ENCODE measurements around the gene F10. TPM values are rescaled to one million over a fixed set of nuclear protein-coding genes. Genes with fewer than 3 reads are reported as not detected.

F10 gene
- total and polyA plus RNA-seq, 12 donors, result 4.4 to 81.8 (median 12.6) TPM

GRCh38 chr13:113153810-113154748, 31.5 kb downstream of the F10 start:
- DNase-seq, result peak; percentile 85 to 90 (median 88)
- Histone ChIP-seq H3K27ac (peak overlapping the region; percentile 82 to 93 (median 85)), H3K4me1 (replicated peaks in 1 of 2) (peaks cover 16 to 24% of the 10 kb centered on the region in 2 donors), H3K4me3 (peak overlapping the region in 2 of 4 donors; percentile 1 to 54), H3K9me3 (replicated peaks in 1 of 3) (no peaks in the 10 kb centered on the region), H3K36me3 (replicated peaks in 1 of 2) (no peaks in the 10 kb centered on the region), H3K27me3 (no peaks in the 10 kb centered on the region)
- WGBS, 4 donors, result 1 to 10% (median 6%) methylated on average over 12 to 41 of the region's 76 CpGs
- intact Hi-C loops (cut with DNase I), result no loop called here
- TF ChIP-seq POLR2A (IDR thresholded peaks at IDR 0.05), result peak; percentile 10 to 75
- TF ChIP-seq, protein P1, sequence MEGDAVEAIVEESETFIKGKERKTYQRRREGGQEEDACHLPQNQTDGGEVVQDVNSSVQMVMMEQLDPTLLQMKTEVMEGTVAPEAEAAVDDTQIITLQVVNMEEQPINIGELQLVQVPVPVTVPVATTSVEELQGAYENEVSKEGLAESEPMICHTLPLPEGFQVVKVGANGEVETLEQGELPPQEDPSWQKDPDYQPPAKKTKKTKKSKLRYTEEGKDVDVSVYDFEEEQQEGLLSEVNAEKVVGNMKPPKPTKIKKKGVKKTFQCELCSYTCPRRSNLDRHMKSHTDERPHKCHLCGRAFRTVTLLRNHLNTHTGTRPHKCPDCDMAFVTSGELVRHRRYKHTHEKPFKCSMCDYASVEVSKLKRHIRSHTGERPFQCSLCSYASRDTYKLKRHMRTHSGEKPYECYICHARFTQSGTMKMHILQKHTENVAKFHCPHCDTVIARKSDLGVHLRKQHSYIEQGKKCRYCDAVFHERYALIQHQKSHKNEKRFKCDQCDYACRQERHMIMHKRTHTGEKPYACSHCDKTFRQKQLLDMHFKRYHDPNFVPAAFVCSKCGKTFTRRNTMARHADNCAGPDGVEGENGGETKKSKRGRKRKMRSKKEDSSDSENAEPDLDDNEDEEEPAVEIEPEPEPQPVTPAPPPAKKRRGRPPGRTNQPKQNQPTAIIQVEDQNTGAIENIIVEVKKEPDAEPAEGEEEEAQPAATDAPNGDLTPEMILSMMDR (IDR thresholded peaks at IDR 0.05), result peak in 1 of 6 experiments; percentile 6

DNA sequence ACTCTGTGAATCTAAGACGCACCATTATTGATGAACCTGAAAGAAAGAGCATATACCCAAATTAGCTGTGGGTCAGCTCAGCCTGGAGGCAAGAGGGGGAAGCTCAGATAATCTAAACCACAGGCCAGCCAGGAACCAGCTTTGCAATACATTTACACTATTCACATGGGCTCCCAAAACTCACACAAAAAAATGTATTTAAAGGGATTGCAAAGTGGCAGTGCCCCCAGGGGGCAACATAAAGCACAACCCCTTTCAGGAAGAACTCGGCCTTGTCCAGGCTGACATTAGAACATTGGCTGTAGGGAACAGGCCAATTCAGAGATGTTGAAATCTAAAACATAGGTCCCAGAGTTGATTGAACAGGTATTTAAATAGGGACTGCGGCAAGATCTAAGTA, 32.6 kb downstream of the F10 start:
- Histone ChIP-seq H3K4me1 (replicated peaks in 1 of 2) (peaks cover 16 to 24% of the 10 kb centered on the region in 2 donors), H3K36me3 (replicated peaks in 1 of 2) (no peaks in the 10 kb centered on the region), H3K9me3 (replicated peaks in 1 of 3) (no peaks in the 10 kb centered on the region), H3K4me3 (no peak overlapping the region), H3K27me3 (no peaks in the 10 kb centered on the region), H3K27ac (no peak overlapping the region)
- 88 to 92% (median 89%) methylated on average over 3 of the region's 3 CpGs for WGBS, 4 donors
- intact Hi-C loops (cut with DNase I), result no loop called here
- TF ChIP-seq, protein P1 (IDR thresholded peaks at IDR 0.05), result no peak
- no peak for TF ChIP-seq POLR2A (IDR thresholded peaks at IDR 0.05)
- peak in 1 of 7 donors; percentile 46 for DNase-seq

DNA sequence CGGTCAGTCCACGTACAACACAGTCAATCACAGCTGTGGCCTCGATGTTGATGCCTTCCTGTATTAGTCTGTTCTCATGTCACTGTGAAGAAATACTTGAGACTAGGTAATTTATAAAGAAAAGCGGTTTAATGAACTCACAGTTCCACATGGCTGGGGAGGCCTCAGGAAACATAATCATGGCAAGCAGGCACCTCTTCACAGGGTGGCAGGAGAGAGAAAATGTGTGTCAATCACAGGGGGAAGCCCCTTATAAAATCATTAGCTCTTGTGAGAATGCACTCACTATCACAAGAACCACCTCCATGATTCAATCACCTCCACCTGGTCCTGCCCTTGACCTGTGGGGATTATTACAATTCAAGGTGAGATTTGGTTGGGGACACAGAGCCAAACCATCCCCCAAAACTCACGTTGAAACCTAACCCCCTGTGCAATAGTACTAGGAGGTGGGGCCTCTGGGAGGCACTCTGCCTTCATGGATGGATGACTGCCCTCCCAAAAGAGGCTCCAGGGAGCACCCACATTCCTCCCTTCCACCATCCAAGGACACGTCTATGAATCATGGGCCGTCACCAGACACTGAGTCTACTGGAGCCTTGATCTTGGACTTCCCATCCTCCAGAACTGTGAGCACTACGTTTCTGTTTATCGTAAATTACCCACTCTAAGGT, 33.5 kb downstream of the F10 start:
- no peaks in the 10 kb centered on the region for H3K27me3 ChIP-seq
- WGBS, 4 donors, result 71 to 82% (median 76%) methylated on average over 9 of the region's 9 CpGs
- DNase-seq, result peak in 2 of 7 donors; percentile 18 to 53
- TF ChIP-seq POLR2A (IDR thresholded peaks at IDR 0.05), result no peak
- TF ChIP-seq, protein P1 (IDR thresholded peaks at IDR 0.05), result no peak
- H3K9me3 ChIP-seq (replicated peaks in 1 of 3), result no peaks in the 10 kb centered on the region
- peaks cover 16 to 24% of the 10 kb centered on the region in 2 donors for H3K4me1 ChIP-seq (replicated peaks in 1 of 2)
- intact Hi-C loops (cut with DNase I), result no loop called here
- H3K27ac ChIP-seq, result no peak overlapping the region
- H3K4me3 ChIP-seq, result no peak overlapping the region
- H3K36me3 ChIP-seq (replicated peaks in 1 of 2), result no peaks in the 10 kb centered on the region

DNA sequence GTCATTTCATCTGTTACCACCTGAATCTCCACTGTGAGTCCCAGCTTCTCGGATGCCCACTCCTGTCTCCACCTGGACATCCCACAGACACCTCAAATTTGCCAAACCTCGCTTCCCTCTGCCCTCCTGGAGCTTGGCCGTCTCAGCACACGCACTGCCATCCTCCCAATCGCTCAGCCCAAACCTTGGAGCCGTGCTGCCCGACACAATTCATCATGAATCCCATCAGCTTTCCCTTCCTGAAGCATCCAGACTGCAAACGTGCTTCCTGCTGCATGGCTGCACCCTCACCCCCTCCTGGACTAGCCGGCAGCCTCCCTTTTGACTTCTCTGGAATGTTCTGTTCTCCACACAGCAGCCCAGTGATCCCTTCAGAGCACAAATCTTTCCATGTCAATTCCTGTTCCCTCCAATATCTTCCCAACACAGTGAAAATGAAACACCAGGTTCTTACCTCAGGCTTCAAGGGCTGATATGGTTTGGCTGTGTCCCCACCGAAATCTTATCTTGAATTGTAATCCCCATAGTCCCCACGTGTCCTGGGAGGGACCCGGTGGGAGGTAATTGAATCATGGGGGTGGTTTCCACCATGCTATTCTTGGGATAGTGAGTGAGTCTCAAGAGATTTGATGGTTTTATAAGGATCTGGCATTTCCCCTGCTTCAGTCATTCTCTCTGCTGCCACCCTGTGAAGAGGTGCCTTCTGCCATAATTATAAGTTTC, 34.8 kb downstream of the F10 start:
- Histone ChIP-seq H3K4me1 (replicated peaks in 1 of 2) (peaks cover 11 to 17% of the 10 kb centered on the region in 2 donors), H3K9me3 (replicated peaks in 1 of 3) (no peaks in the 10 kb centered on the region), H3K4me3 (no peak overlapping the region), H3K36me3 (replicated peaks in 1 of 2) (no peaks in the 10 kb centered on the region), H3K27ac (no peak overlapping the region), H3K27me3 (no peaks in the 10 kb centered on the region)
- WGBS, 4 donors, result 65 to 74% (median 66%) methylated on average over 12 of the region's 12 CpGs
- DNase-seq, result peak in 1 of 7 donors; percentile 39
- TF ChIP-seq, protein P1 (IDR thresholded peaks at IDR 0.05), result no peak
- no peak for TF ChIP-seq POLR2A (IDR thresholded peaks at IDR 0.05)
- intact Hi-C loops (cut with DNase I), result no loop called here
